Left ventricle myocardium superior (tissue), 1 donor: ENCODE data around the gene PCSK5. TPM values are rescaled to one million over a fixed set of nuclear protein-coding genes. Genes with fewer than 3 reads are reported as not detected.
"Not testable (repeated sequence)": the region's sequence is repeated elsewhere in the genome, so short reads cannot be mapped to it uniquely, and the experiment has no call there.

Experiments
- ATAC-seq: fragments of 200-7000 bp; cut with Tn5 transposase; one replicate; pipeline ENCODE4 v1.9.1; 2020; ENCODE audit warnings: mild to moderate bottlenecking, moderate library complexity
- DNase-seq: peaks from one replicate; pipeline ENCODE4 v3.0.0-alpha.2; 2020
- intact Hi-C: fragments of 100-400 bp; cut with micrococcal nuclease; formaldehyde crosslinking; loops from one replicate; pipeline ENCODE4 v1.11.0; 2022
- total RNA-seq: library from RNA; stranded (reverse); fragmentation: NEBNext Ultra II Directional; extraction: Animal tissue kit (Norgen Biotek cat#: 25700); gene quantifications from one replicate; pipeline ENCODE4 v1.2.1, GENCODE V29; 2021
- donor health status: DM: no; HTN: yes; CAD: no; lungs with severe emphysema.

PCSK5 gene
- total RNA-seq, 1 donor from 2014 or later: 4.1 TPM

GRCh38 chr9:76027861-76028260, 137.4 kb downstream of the PCSK5 start:
- ATAC-seq: no peak

GRCh38 chr9:76032038-76032796, 141.7 kb downstream of the PCSK5 start:
- DNase-seq (no peak), ATAC-seq (no peak)
- intact Hi-C loops: no loop called here

More at GRCh38 chr9:76027861-76028260, 137.4 kb downstream of the PCSK5 start:
- intact Hi-C loops: no loop called here
- DNase-seq: no peak

- DNase-seq: no peak
- intact Hi-C loops: no loop called here
- no peak for ATAC-seq
These were observed 142.4 kb downstream of the PCSK5 start for GRCh38 chr9:76032797-76033373.

GRCh38 chr9:76034049-76034448, 143.6 kb downstream of the PCSK5 start:
- DNase-seq: no peak
- intact Hi-C loops: no loop called here
- ATAC-seq: no peak

GRCh38 chr9:76036762-76037161, 146.3 kb downstream of the PCSK5 start:
- intact Hi-C loops: no loop called here
- no peak for DNase-seq
- ATAC-seq: no peak

GRCh38 chr9:76037587-76038225, 147.2 kb downstream of the PCSK5 start:
- intact Hi-C loops: no loop called here
- DNase-seq (no peak), ATAC-seq (no peak)

- no peak for ATAC-seq
- intact Hi-C loops: no loop called here
- no peak for DNase-seq
These were observed 148.0 kb downstream of the PCSK5 start for GRCh38 chr9:76038431-76038830.

GRCh38 chr9:76044266-76044819, 153.9 kb downstream of the PCSK5 start:
- intact Hi-C loops: no loop called here
- no peak for DNase-seq
- no peak for ATAC-seq

GRCh38 chr9:76045221-76045620, 154.7 kb downstream of the PCSK5 start:
- ATAC-seq: no peak
- intact Hi-C loops: no loop called here
- DNase-seq: no peak

GRCh38 chr9:76049341-76049740, 158.9 kb downstream of the PCSK5 start:
- ATAC-seq (peak; percentile 38), DNase-seq (no peak)
- intact Hi-C loops: no loop called here

- no peak for ATAC-seq
- DNase-seq: no peak
- intact Hi-C loops: no loop called here
These were observed 177.2 kb downstream of the PCSK5 start for GRCh38 chr9:76067696-76068095.

- DNase-seq (no peak), ATAC-seq (no peak)
- intact Hi-C loops: no loop called here
These were observed 187.1 kb downstream of the PCSK5 start for GRCh38 chr9:76077537-76077936.

GRCh38 chr9:76081281-76081680, 190.8 kb downstream of the PCSK5 start:
- intact Hi-C loops, ATAC-seq, DNase-seq: not testable (repeated sequence)

- DNase-seq: no peak
- intact Hi-C loops: no loop called here
- ATAC-seq: peak; percentile 47
These were observed 191.6 kb downstream of the PCSK5 start for GRCh38 chr9:76082057-76082456.

GRCh38 chr9:76085596-76085995, 195.1 kb downstream of the PCSK5 start:
- intact Hi-C loops: no loop called here
- DNase-seq (no peak), ATAC-seq (no peak)

- no peak for ATAC-seq
- no peak for DNase-seq
- intact Hi-C loops: no loop called here
These were observed 196.1 kb downstream of the PCSK5 start for GRCh38 chr9:76086539-76086938.

- intact Hi-C loops: no loop called here
- ATAC-seq: no peak
- no peak for DNase-seq
These were observed 197.5 kb downstream of the PCSK5 start for GRCh38 chr9:76087976-76088375.

GRCh38 chr9:76090330-76090729, 199.9 kb downstream of the PCSK5 start:
- intact Hi-C loops: no loop called here
- no peak for DNase-seq
- no peak for ATAC-seq

GRCh38 chr9:76090909-76091308, 200.4 kb downstream of the PCSK5 start:
- intact Hi-C loops: no loop called here
- DNase-seq (no peak), ATAC-seq (no peak)

- ATAC-seq: no peak
- intact Hi-C loops: no loop called here
These were observed 202.1 kb downstream of the PCSK5 start for GRCh38 chr9:76092572-76092971.

More at GRCh38 chr9:76092572-76092971, 202.1 kb downstream of the PCSK5 start:
- no peak for DNase-seq
